ENCODE results near the gene CACNG3.

The CACNG3 gene

DNA sequence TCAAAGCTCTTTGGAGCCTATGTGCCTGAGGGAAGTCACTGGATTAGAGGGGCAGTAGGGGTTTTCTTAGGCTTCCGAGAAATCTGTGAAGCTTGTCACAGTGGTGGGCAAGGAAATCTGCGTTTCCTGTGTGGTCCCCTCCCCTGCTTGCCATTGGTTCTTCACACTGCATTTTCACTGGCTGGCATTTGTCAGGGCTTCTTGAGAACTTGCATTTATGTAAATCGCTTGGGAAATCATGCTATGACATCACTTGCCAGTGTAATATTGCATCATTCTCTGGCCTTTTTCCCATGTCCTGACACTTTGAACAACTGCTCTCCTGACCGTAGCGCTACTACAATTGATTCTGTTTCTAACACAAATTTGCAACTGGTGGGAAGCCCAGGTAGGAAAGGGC is 1.8 kb downstream of the CACNG3 start:
- no peak for TF ChIP-seq FOXP2 (optimal IDR thresholded peaks at IDR 0.05; ENCODE audit: borderline replicate concordance, extremely low read depth, extremely low read length, insufficient read depth)
- TF ChIP-seq, protein P1, sequence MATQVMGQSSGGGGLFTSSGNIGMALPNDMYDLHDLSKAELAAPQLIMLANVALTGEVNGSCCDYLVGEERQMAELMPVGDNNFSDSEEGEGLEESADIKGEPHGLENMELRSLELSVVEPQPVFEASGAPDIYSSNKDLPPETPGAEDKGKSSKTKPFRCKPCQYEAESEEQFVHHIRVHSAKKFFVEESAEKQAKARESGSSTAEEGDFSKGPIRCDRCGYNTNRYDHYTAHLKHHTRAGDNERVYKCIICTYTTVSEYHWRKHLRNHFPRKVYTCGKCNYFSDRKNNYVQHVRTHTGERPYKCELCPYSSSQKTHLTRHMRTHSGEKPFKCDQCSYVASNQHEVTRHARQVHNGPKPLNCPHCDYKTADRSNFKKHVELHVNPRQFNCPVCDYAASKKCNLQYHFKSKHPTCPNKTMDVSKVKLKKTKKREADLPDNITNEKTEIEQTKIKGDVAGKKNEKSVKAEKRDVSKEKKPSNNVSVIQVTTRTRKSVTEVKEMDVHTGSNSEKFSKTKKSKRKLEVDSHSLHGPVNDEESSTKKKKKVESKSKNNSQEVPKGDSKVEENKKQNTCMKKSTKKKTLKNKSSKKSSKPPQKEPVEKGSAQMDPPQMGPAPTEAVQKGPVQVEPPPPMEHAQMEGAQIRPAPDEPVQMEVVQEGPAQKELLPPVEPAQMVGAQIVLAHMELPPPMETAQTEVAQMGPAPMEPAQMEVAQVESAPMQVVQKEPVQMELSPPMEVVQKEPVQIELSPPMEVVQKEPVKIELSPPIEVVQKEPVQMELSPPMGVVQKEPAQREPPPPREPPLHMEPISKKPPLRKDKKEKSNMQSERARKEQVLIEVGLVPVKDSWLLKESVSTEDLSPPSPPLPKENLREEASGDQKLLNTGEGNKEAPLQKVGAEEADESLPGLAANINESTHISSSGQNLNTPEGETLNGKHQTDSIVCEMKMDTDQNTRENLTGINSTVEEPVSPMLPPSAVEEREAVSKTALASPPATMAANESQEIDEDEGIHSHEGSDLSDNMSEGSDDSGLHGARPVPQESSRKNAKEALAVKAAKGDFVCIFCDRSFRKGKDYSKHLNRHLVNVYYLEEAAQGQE (IDR thresholded peaks at IDR 0.05; ENCODE audit: insufficient read depth in 1 of 2, low read depth in 2 of 2, low read length in 2 of 2): no peak
- no peak for TF ChIP-seq TAF1 (IDR thresholded peaks at IDR 0.05; ENCODE audit: borderline replicate concordance, insufficient read depth, low read length)
- TF ChIP-seq POLR2AphosphoS5 (IDR thresholded peaks at IDR 0.05; ENCODE audit: low read depth, low read length): no peak
- TF ChIP-seq SIN3A (IDR thresholded peaks at IDR 0.05; ENCODE audit: borderline replicate concordance, insufficient read depth, low read length): no peak

DNA sequence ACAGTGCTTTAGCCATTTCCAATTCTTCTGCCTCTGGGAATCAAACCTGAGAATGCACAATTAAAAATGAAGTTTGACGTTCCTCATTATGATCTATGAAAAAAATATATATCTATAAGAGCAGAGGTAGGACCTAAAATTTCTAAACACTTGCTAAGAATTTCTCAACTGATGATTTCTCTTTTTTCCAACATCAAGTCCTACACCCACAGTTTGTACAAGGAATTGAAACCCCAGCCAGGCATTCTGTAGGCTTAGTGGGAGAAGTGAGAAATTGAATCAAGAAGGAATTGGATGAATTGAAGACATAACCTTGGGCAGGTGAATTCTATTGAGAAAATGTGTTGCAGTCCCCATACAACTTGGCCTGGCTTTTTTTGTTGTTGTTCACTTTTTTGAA is 2.7 kb downstream of the CACNG3 start:
- TF ChIP-seq SIN3A (IDR thresholded peaks at IDR 0.05; ENCODE audit: borderline replicate concordance, insufficient read depth, low read length) (no peak), TAF1 (IDR thresholded peaks at IDR 0.05; ENCODE audit: borderline replicate concordance, insufficient read depth, low read length) (no peak), FOXP2 (optimal IDR thresholded peaks at IDR 0.05; ENCODE audit: borderline replicate concordance, extremely low read depth, extremely low read length, insufficient read depth) (no peak), POLR2AphosphoS5 (IDR thresholded peaks at IDR 0.05; ENCODE audit: low read depth, low read length) (no peak)
- TF ChIP-seq, protein P1 (IDR thresholded peaks at IDR 0.05; ENCODE audit: insufficient read depth in 1 of 2, low read depth in 2 of 2, low read length in 2 of 2): no peak

DNA sequence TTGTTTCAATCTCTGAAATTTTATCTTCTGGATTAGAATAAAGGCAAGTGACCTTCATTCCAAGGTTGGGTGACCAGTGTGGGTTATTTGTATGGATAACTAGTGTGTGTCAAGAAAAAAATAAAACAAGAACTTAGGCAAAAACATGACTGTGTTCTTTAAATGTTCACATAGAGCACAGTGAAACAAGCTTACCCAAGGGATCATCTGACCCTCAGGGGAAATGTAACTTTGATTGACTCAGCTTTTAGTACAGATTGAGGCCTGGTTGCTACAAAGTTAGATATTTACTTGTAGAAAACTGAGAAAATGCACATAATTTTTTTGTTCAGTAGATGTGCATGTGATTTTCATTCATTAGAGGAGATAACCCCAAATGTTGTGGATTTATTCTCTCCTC is 6.7 kb downstream of the CACNG3 start:
- no peak for TF ChIP-seq TAF1 (IDR thresholded peaks at IDR 0.05; ENCODE audit: borderline replicate concordance, insufficient read depth, low read length)
- TF ChIP-seq, protein P1 (IDR thresholded peaks at IDR 0.05; ENCODE audit: insufficient read depth in 1 of 2, low read depth in 2 of 2, low read length in 2 of 2): no peak
- TF ChIP-seq POLR2AphosphoS5 (IDR thresholded peaks at IDR 0.05; ENCODE audit: low read depth, low read length): no peak
- no peak for TF ChIP-seq SIN3A (IDR thresholded peaks at IDR 0.05; ENCODE audit: borderline replicate concordance, insufficient read depth, low read length)
- no peak for TF ChIP-seq FOXP2 (optimal IDR thresholded peaks at IDR 0.05; ENCODE audit: borderline replicate concordance, extremely low read depth, extremely low read length, insufficient read depth)

DNA sequence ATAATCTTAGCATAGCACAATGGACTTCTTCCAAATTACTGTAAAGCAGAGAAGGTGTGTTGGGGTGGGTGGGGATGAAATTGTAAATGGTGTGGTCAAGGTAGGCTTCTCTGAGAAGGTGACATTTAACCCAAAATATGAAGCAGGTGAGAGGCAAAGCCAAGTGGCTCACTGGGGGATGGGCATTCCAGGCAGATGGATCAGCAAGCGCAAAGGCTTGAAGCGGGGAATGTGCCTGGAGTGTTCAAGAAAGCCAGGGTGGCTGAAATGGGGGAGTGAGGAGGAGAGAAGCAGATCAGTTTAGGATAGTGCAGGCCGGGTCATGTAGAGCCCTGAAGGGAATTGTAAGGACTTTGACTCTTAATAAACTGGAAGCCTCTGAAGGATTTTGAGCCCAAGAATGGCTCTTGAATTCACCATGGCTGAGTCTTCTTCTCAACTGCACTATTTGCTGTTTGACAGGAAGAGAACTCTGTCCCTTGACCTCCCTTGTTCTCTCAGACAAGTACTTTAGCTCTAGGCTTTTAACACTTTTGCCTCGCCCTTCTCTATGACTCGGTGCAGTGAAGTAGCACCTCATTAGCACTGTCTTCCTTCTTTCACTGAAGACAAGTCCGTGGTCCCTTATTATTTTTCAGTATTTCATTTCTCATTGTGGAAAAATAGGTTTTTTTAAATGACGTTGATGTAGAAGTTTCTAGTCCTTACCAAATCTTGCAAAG is 14.7 kb downstream of the CACNG3 start:
- TF ChIP-seq SIN3A (IDR thresholded peaks at IDR 0.05; ENCODE audit: borderline replicate concordance, insufficient read depth, low read length) (no peak), TAF1 (IDR thresholded peaks at IDR 0.05; ENCODE audit: borderline replicate concordance, insufficient read depth, low read length) (no peak), FOXP2 (optimal IDR thresholded peaks at IDR 0.05; ENCODE audit: borderline replicate concordance, extremely low read depth, extremely low read length, insufficient read depth) (no peak), POLR2AphosphoS5 (IDR thresholded peaks at IDR 0.05; ENCODE audit: low read depth, low read length) (no peak)
- TF ChIP-seq, protein P1 (IDR thresholded peaks at IDR 0.05; ENCODE audit: insufficient read depth in 1 of 2, low read depth in 2 of 2, low read length in 2 of 2): no peak
